NCI-H2196 treated with DMSO at 0.1 percent for 48 hours (cell line): Measurements from ENCODE around the gene SPATA6L.
"Not testable (repeated sequence)": the region's sequence is repeated elsewhere in the genome, so short reads cannot be mapped to it uniquely, and the experiment has no call there.

Experiments used
- DNase-seq: peaks from one replicate; lab custom pipeline; 2025; ENCODE audit not compliant: unreplicated experiment; lab: John Stamatoyannopoulos, UW

SPATA6L gene

DNA sequence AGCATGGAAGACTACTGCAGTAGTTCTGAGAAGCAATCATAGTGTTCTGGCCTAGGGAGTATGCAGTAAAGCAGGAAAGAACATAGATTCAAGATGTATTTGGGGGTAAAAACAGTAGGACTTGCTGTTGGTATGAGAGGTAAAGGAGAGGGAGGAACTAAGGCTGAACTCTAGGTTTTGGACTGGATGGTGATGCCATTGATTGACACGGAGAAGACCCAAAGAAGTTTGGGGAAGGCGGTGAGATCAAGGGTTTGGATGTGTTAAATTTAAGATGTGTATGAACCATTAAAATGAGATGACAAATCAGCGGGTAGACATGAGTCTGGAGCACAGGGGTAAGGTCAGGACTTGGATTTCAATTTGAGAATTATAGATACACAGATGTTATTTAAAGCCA is 11.1 kb upstream of the SPATA6L start:
- no peak for DNase-seq

DNA sequence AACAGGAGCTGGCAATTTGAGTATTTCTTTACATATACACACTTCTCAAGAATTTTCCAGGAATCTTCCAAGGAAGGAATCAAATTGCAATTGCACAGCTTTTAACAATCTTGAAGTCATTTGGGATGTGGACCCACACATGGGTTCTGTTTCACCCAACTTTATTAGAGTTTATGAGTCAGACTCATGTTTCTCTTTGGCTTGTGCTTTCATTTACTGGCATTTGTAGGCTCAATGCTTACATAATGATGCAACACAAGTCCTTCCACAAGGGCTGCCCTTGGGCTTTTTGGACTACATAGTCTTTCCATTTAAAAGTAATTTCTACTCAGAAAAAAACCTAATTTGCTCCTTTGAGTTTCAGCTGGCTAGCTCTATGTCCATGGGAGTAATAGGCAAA is 8.5 kb upstream of the SPATA6L start:
- DNase-seq = no peak

DNA sequence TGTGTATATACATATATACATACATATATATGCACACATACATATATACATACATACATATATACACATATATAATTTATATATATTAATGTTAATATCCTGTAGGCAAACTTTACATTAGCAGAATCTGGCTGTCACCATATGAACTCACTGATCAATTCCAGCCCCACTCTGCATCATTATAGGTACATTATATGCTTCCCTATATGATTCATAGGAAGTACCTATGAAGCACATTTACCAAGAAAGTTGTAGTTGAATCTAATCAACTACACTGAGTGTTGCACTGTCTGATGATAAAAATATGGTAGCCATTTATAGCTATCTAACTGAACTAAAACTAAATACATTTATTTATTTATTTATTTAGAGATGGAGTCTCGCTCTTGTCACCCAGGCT is 5.5 kb upstream of the SPATA6L start:
- DNase-seq = no peak

DNA sequence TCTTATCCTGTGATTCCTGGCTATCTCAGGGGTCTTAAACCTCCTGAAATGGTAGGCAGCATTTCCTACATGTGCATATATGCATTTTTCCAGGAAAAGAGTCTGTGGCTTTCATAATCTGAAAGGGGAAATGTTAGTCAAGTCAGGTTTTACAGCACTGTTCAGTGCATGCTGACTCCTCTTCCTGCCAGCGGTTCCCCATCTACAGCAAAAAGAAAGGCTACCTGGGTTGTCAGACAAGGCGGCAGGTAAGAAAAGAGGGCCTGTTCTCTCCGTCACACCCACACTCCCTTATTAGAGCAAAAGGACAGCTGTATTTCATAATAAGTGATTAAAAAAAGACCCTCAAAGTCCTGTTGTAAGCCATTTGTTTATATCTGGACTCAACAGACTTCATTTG is 4.3 kb upstream of the SPATA6L start:
- no peak for DNase-seq

DNA sequence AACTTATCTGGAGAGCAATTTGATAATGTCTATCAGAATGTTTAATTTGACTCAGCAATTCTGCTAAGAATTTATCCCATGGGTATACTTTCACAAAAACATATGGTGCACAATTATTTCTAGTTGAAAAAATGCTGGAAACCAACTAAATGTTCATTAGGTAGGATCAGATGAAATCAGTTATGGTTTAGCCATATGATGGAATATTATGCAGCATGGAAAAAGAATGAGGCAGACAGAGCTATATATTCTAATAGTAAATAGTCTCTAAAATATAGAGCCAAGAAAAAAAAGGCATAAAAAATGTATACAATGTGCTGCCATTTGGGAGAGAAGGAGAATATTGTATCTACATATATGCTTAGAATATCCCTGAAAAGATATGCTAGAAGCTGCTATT is 3.6 kb upstream of the SPATA6L start:
- DNase-seq = no peak

DNA sequence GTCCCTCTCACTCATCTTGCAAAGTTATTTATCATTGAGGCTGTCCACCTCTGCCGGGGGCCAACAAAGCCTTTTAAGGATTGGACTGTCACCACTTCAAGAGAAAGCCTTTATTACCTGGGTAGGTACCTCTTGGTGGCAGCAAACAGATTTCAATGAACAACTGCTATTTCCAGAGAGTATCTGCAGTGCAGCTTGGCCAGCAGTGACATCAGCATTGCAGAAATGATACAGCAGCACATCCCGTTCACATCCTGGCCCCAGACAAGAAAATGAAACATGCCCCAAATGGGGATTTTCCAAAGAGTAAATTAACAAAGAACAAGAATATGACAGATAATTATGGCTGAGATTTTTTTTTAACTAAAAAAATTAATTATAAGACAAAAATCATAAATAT is 2.3 kb upstream of the SPATA6L start:
- DNase-seq = no peak

DNA sequence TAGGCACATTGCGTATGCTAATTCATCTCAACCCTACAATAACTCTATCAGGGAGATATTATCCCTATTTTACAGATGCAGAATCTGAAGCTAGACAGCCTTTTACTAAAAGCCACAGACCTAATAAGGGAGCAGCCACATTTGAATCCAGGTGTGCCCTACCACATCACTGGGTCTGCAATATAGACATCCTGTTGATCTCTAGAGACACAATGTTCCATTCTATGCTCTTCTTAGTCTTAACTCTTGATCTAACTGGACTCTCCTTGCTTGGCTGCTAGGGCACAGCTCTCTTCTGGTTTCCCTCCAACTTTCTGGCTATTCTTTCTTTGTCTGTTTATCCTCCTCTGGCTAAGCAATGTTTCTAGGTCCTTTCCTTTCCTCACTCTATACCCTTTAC is 1.4 kb upstream of the SPATA6L start:
- DNase-seq = no peak

DNA sequence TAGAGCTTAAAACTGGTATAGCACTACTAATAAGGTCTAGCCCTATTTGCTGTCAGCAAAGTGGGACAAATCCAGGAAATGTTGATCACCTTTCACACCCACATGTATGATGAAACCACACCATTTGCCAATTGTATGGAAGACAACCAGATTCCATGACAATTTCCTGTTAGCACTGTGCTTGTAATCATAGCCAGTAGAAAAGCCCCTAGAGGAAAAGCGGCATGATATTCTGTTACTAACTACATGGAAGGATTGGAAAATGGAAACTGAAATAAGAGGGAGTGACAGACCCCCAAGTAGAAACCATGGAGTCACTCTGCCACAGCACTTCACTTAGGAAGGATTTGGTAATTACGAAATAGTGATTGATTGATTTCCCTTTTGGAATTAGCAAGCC is 923 bp downstream of the SPATA6L start:
- peak; percentile 57 for DNase-seq

DNA sequence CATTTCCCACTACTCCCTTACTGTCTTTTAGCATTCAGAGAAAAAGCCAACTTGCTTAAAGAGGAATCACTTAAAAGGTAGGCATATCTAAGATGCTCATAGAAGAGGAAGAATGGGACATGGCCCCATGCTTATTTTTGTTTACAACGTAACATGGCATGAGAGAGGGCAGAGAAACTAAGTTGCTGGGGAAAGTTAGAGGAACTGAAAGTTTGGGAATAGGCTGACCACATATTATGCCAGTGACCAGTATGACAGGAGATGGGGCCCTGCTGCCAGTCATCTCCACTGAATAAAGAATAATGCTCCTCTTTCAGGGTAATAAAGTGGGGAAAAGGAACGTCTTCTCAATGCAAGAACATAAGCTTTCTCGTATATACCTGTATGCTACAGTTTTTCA is 2.3 kb downstream of the SPATA6L start:
- no peak for DNase-seq

DNA sequence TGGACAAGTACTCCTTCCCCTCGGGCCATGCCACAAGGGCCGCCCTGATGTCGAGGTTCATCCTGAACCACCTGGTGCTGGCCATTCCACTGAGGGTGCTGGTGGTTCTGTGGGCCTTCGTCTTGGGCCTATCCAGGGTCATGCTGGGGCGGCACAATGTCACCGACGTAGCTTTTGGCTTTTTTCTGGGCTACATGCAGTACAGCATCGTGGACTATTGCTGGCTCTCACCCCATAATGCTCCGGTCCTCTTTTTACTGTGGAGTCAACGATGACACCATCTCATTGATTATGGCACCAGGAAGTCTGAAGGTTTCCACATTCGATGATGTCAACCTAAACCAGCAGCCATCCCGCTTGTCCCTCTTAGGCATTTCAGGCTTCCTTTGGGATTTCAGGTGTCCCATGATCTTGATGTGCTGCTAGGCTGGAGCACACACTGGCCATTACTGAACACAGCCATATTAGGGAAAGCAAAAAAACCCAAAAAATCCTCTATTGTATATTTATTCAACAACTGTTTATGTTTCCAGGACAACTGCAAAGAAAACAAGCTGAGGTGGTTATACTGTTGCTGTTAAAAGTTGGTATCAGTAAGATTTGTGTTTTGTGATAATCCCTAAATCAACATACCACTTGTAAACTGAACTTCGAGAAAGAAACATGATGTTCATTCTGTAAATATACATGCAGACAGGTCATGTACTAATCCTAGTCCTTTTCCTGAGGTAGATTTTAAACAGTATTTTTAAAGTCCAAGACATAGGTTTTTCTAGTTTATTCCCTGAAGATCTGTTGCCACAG is 3.1 kb downstream of the SPATA6L start:
- DNase-seq = peak; percentile 60

DNA sequence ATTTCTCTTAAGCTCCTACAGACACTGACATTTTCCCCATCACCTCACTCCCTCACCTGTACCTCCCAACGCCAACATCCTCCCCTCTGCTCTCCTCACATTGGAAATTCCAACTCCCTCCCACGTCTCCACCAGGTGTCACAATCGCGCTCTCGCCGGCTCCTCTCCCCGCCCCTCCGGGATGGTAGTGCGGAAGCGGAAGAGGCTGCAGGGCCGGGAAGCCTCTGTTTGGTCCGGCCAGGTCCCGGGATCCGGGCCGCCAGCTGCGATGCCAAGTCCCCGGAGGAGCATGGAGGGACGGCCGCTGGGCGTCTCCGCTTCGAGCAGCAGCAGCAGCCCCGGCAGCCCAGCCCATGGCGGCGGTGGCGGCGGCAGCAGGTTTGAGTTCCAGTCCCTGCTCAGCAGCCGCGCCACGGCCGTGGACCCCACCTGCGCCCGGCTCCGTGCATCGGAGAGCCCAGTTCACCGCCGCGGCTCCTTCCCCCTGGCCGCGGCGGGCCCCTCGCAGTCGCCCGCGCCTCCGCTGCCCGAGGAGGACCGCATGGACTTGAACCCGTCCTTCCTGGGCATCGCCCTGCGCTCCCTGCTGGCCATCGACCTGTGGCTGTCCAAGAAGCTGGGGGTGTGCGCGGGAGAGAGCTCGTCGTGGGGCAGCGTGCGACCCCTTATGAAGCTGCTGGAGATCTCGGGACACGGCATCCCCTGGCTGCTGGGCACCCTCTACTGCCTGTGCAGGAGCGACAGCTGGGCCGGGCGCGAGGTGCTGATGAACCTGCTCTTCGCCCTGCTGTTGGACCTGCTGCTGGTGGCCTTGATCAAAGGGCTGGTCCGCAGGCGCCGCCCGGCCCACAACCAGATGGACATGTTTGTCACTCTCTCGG is 3.9 kb downstream of the SPATA6L start, which contains the start of gene PLPP6:
TSS of gene PLPP6 (plus strand) at position 187 of the 881 bp plus-strand sequence. CDS start at position 269, 82 bp downstream.
- peak; percentile 98 for DNase-seq

DNA sequence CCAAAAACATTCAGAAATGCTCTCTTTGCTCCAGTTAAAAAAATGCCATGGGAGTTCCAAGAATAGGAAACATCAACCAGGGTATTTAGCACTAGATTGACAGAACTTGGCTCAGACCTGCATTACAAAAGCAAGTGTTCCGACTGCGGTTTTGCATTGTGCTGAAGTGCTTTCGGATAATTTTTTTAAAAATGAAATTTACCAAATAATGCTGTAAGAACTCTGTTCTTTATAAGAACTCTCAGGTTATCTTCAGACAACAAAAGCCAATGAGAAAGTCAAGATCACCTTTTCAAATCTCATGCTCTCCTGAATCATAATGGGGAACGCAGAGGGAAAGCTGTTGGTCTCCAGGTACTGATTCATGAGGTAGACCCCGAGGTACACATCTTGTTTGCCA is 4.7 kb downstream of the SPATA6L start:
- DNase-seq = no peak

DNA sequence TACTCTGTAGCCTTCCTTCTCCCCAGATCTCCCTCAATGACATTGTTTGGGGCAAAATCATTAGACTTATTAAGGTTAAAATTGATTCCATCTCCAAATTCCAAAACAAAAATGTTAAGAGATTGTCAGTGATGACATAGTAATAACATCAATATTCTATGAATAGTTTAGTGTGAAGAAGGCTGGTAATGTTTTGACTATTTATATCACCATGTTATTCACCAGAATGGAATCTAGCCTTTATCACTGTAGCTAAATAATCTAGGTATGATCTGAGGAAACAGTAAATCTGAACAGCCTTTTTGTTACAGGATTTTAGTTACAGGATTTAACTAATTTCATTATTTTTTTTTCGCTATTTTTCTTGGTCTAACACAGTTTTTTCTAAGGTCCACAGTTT is 5.1 kb downstream of the SPATA6L start:
- no peak for DNase-seq

DNA sequence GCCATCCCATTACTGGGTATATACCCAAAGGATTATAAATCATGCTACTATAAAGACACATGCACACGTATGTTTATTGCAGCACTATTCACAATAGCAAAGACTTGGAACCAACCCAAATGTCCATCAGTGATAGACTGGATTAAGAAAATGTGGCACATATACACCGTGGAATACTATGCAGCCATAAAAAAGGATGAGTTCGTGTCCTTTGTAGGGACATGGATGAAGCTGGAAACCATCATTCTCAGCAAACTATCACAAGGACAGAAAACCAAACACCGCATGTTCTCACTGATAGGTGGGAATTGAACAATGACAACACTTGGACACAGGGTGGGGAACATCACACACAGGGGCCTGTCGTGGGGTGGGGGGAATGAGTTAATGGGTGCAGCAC is 5.6 kb downstream of the SPATA6L start:
- not testable (repeated sequence) for DNase-seq

DNA sequence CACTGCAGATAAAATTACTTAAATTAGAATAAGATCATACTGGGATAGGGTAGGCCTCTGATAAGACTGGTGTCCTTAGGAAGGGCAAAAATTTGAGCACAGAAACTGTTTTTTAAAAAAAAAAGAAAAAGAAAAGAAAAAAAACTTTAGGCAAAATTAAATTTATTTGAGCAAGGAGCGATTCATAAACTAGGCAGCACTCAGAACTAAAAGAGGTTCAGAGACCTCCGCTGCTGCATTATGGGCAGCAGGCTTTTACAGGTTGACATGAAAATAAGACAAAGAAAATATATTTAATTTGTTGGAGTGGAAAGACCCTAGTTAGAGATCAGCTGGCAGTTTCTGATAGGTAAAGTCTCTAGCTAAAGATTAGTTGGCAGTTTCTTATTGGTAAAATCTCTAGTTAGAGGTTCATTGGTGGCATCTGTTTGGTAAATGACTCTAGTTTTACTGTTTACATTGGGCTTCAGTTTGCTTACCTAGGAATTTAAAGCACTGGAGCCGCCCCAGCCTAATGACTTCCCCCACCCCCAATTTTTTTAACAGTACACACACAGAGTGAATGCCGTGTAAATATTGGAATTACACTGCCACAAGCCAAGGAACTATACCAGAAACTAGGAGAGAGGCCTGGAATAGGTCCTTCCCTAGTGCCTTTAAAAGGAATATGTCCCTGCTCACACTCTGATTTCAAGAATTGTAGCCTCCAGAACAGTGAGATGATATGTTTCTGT is 8.7 kb downstream of the SPATA6L start:
- DNase-seq = no peak

DNA sequence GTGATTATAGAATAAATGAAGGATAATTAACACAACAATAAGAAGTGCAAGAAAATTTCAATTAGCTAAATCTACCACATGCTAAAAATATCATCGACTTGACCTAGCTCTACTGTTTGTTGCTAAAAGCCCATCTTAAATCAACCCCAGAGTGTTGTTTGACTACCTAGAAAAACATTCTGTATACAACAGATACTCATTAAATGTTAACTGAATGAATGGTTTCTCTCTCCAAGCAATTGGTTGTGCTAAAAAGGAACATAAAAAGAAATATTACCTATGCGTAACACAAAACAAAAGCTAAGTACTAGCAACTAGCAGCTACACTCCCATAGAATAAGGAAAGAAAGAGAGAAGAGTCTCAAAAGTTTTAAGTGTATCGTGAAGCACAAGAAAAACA is 9.7 kb downstream of the SPATA6L start:
- no peak for DNase-seq

DNA sequence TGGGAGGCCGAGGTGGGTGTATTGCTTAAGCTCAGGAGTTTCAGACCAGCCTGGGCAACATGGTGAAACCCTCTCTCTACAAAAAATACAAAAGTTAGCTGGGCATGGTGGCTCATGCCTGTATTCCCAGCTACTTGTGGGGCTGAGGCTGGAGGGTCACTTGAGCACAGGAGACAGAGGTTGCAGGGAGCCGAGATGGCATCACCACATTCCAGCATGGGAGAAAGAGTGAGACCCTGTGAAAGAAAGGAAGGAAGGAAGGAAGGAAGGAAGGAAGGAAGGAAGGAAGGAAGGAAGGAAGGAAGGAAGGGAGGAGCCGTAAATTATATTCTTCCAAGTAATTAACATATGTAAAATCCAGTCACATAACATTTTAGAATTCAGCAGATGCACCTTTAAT is 10.1 kb downstream of the SPATA6L start:
- not testable (repeated sequence) for DNase-seq

DNA sequence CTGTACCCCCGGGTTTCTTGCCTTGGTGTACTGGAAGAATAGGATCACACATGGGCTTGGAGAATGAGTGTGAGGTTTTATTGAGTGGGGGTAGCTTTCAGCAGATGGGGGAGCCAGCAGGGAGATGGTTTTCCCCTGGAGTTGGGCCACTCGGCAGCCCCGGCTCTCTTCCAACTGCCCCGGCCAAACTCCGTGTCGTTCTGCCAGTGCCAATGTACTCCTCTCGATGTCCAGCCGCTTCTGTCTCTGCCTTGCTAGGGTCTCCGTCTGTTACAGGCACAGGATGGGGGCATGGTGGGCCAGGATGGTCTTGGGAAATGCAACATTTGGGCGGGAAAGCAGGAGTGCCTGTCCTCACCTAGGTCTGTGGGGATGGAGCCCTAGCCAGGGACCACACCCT is 11.7 kb downstream of the SPATA6L start:
- DNase-seq = no peak

DNA sequence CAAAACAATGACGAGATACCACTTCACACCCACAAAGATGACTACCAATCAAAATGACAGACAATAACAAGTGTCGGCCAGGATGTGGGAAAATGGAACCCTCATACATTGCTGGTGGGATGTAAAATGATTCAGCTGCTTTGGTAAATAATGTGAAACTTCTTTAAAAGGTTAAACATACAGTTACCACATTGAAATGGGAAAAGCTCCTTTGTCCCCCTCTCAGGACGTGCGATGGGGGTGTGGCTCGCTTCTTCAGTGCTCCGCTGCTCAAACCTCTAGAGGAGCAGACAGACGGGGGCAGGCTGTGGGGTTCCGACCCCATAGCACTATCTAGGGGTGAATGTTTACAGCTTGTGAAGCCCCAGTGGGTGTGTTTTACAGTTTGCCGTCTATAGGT is 12.2 kb downstream of the SPATA6L start:
- DNase-seq = no peak

DNA sequence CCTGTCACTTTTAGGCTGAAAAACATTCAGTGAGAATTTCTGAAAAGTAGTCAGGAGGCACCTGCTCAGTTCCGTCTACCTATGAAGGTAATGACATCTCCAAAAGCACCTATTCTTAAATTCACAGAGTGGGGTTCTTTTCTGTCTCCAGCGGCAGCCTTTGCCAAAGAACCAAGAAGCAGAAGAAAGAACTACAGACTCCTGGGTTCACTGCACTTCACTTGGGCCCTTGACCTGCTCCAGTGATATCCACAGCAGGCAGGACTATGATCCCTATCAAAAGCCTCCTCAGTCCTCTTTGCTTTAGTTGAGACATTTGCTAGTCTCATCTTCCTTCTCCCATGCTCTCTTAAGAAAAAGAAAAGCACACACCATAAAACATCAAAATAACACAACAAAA is 23.9 kb downstream of the SPATA6L start:
- no peak for DNase-seq

DNA sequence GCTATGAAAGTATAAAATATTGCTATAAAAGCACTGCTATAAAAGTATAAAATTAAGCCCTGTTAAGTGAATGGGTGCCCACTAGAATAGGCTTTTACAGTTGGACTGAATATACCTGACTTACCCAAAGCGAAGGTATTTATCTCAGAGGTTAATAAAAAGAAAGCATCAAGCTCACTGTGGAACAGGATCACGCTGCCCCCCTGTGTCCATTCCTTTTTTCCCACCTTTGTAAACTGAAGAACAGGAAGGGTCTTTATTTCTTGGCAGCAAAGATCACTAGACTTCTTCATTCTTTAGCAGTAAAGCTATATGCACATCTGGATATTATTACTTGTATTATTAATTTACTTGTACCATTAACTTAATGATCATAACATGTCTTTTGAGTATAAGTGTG is 26.3 kb downstream of the SPATA6L start:
- no peak for DNase-seq

DNA sequence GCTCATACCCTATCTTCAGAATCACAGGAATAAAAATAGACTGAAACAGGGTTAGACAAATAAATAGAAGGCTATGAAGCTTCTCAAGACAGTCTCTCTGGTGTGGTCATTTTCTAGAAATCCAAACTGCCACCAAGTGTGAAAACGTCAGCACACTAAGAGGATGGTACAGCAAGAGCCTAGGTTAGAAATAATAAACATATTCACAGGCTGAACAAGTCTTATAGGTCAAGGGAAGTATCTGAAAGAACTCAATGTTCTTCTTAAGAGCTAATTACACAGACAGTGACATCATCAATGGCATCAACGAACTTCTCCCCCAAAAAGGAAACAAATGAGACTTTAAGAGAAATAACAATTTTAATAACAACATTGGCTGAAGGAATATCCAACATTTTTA is 26.9 kb downstream of the SPATA6L start:
- no peak for DNase-seq
